Sigmoid colon (tissue), 7 donors: ENCODE data around the gene BCKDK. TPM values are rescaled to one million over a fixed set of nuclear protein-coding genes. Genes with fewer than 3 reads are reported as not detected.
A peak's percentile ranks its signal among the peaks of the same experiment; 100 is the strongest.

ENCODE experiments used
- DNase-seq: peaks from one replicate; pipeline ENCODE4 v3.0.0-alpha.2; 2019
- H3K27ac ChIP-seq, 4 donors: fragments of 200-600 bp; sonication (generic); one replicate each; pipeline ENCODE4 v1.5.1; 2016 to 2019; ENCODE audit warnings: mild to moderate bottlenecking in 1 of 4
- H3K27me3 ChIP-seq, 3 donors: fragments of 200-600 bp; sonication (generic); one replicate each; pipeline ENCODE4 v1.5.1; 2019; ENCODE audit warnings: mild to moderate bottlenecking in 1 of 3
- H3K36me3 ChIP-seq, 4 donors: fragments of 200-600 bp; sonication (generic); one replicate each; pipeline ENCODE4 v1.5.1; 2016 to 2019
- H3K4me1 ChIP-seq, 4 donors: fragments of 200-600 bp; sonication (generic); one replicate each; pipeline ENCODE4 v1.5.1; 2017 to 2019
- H3K4me3 ChIP-seq, 4 donors: fragments of 200-600 bp; sonication (generic); one replicate each; pipeline ENCODE4 v1.5.1; 2017 to 2019; ENCODE audit warnings: mild to moderate bottlenecking in 2 of 4, moderate library complexity in 1 of 4
- H3K9me3 ChIP-seq, 4 donors: fragments of 200-600 bp in 3 of 4; sonication (generic) in 3 of 4; one replicate each; pipeline versions ENCODE4 v1.5.1 to v1.6.1; 2013 to 2019
- EP300 ChIP-seq, 4 donors: sonication (generic); formaldehyde crosslinking; IDR thresholded peaks; one replicate each; pipeline ENCODE4 v1.6.1; 2017; ENCODE audit warnings: antibody characterized with exemption in 4 of 4
- POLR2A ChIP-seq, 2 donors: fragments of 450-650 bp; IDR thresholded peaks; one replicate each; pipeline ENCODE4 v1.6.1; 2016; ENCODE audit warnings: antibody characterized with exemption in 2 of 2, mild to moderate bottlenecking in 2 of 2, moderate library complexity in 2 of 2
- POLR2AphosphoS5 ChIP-seq, 4 donors: sonication (generic); formaldehyde crosslinking; IDR thresholded peaks; one replicate each; pipeline ENCODE4 v1.6.1; 2017; ENCODE audit warnings: antibody characterized with exemption in 4 of 4
- WGBS, 2 donors: extraction: QIAGEN DNeasy Blood & Tissue Kit; methylation state at CpG; one replicate each; pipeline ENCODE4 v1.1.7; 2013; 5-methylcytosine and 5-hydroxymethylcytosine counted together
- intact Hi-C: fragments of 100-400 bp; cut with DNase I; formaldehyde crosslinking; loops from one replicate; pipeline ENCODE4 v1.15.1; 2023
- polyA plus RNA-seq, 3 donors: library from polyadenylated mRNA; stranded (reverse); fragments of 200-250 nt; gene quantifications; one replicate each; pipeline ENCODE4 v1.2.3, GENCODE V29; 2013
- total RNA-seq, 4 donors: library from RNA; depleted of rRNA; stranded (reverse); fragments of >200 nt; gene quantifications; one replicate each; pipeline ENCODE4 v1.1.0, GENCODE V29; 2016
- TF ChIP-seq, protein P1 (sequence below), 4 experiments: fragments of 450-650 bp in 3 of 4; fragments of 200-600 bp in 1 of 4; IDR thresholded peaks; one replicate each; pipeline ENCODE4 v1.5.1; 2016 to 2019; ENCODE audit warnings: antibody characterized with exemption in 4 of 4, mild to moderate bottlenecking in 3 of 4, moderate library complexity in 2 of 4
- donor health status: healthy with polysubstance abuse.
- donor health status: Bipolar disorder and iron deficiency.
- donor health status: healthy.

BCKDK gene
- total and polyA plus RNA-seq, 7 donors = 21.6 to 42.7 (median 33.2) TPM

GRCh38 chr16:31130336-31130891, 22.2 kb downstream of the BCKDK start:
- H3K4me3 ChIP-seq = no peak overlapping the region
- peaks cover 47 to 68% (median 51%) of the 10 kb centered on the region in 4 donors for H3K36me3 ChIP-seq
- TF ChIP-seq EP300 (IDR thresholded peaks at IDR 0.05) = no peak
- no peak for TF ChIP-seq POLR2AphosphoS5 (IDR thresholded peaks at IDR 0.05)
- TF ChIP-seq, protein P1, sequence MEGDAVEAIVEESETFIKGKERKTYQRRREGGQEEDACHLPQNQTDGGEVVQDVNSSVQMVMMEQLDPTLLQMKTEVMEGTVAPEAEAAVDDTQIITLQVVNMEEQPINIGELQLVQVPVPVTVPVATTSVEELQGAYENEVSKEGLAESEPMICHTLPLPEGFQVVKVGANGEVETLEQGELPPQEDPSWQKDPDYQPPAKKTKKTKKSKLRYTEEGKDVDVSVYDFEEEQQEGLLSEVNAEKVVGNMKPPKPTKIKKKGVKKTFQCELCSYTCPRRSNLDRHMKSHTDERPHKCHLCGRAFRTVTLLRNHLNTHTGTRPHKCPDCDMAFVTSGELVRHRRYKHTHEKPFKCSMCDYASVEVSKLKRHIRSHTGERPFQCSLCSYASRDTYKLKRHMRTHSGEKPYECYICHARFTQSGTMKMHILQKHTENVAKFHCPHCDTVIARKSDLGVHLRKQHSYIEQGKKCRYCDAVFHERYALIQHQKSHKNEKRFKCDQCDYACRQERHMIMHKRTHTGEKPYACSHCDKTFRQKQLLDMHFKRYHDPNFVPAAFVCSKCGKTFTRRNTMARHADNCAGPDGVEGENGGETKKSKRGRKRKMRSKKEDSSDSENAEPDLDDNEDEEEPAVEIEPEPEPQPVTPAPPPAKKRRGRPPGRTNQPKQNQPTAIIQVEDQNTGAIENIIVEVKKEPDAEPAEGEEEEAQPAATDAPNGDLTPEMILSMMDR (IDR thresholded peaks at IDR 0.05) = no peak
- TF ChIP-seq POLR2A (IDR thresholded peaks at IDR 0.05) = no peak
- DNase-seq = no peak
- H3K27me3 ChIP-seq = peaks cover 0 to 12% (median 5%) of the 10 kb centered on the region in 3 donors
- H3K4me1 ChIP-seq = peaks cover 0 to 22% (median 8%) of the 10 kb centered on the region in 4 donors
- no peaks in the 10 kb centered on the region for H3K9me3 ChIP-seq
- 16 to 69% methylated on average over 10 of the region's 10 CpGs for WGBS, 2 donors
- intact Hi-C loops = no loop called here
- peak overlapping the region; percentile 48 to 67 (median 60) for H3K27ac ChIP-seq

DNA sequence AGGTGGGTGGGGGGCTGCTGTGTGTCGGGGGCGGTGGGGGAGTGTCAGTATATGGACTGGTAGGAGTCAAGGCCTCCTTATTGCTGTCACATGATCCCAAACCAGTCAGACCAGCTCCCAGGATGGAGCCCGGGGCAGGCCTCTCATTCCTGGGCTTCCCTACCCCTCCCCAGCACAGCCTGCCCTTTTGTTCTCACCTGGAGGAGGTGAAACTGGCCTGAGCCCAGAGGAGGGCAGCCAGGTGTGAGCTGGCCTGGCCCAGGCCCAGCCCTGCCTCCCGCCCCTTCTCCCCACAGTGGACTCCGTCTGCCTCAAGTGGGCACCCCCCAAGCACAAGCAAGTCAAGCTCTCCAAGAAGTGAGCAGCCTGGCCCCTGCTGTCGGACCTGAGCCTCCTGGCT, 22.7 kb downstream of the BCKDK start:
- no peak overlapping the region for H3K4me3 ChIP-seq
- peak overlapping the region in 2 of 4 donors; percentile 18 to 67 for H3K27ac ChIP-seq
- H3K27me3 ChIP-seq = peaks cover 0 to 17% (median 5%) of the 10 kb centered on the region in 3 donors
- H3K4me1 ChIP-seq = peaks cover 0 to 22% (median 8%) of the 10 kb centered on the region in 4 donors
- H3K36me3 ChIP-seq = peaks cover 47 to 65% (median 51%) of the 10 kb centered on the region in 4 donors
- H3K9me3 ChIP-seq = no peaks in the 10 kb centered on the region
- DNase-seq = no peak
- TF ChIP-seq POLR2A (IDR thresholded peaks at IDR 0.05) (no peak), EP300 (IDR thresholded peaks at IDR 0.05) (no peak), POLR2AphosphoS5 (IDR thresholded peaks at IDR 0.05) (no peak)
- TF ChIP-seq, protein P1 (IDR thresholded peaks at IDR 0.05) = no peak
- WGBS, 2 donors = 17 to 70% methylated on average over 6 of the region's 6 CpGs
- intact Hi-C loops = no loop called here

- peaks cover 4 to 22% (median 5%) of the 10 kb centered on the region in 3 donors for H3K27me3 ChIP-seq
- DNase-seq = no peak
- H3K9me3 ChIP-seq = no peaks in the 10 kb centered on the region
- WGBS, 2 donors = 40 to 76% methylated on average over 11 of the region's 11 CpGs
- TF ChIP-seq POLR2AphosphoS5 (IDR thresholded peaks at IDR 0.05) = no peak
- TF ChIP-seq POLR2A (IDR thresholded peaks at IDR 0.05) = no peak
- TF ChIP-seq, protein P1 (IDR thresholded peaks at IDR 0.05) = no peak
- TF ChIP-seq EP300 (IDR thresholded peaks at IDR 0.05) = no peak
- intact Hi-C loops = no loop called here
- no peak overlapping the region for H3K27ac ChIP-seq
- H3K4me3 ChIP-seq = no peak overlapping the region
- H3K4me1 ChIP-seq = peaks cover 0 to 22% (median 8%) of the 10 kb centered on the region in 4 donors
- H3K36me3 ChIP-seq = peaks cover 47 to 60% (median 51%) of the 10 kb centered on the region in 4 donors
Observed at GRCh38 chr16:31131416-31131815, 23.2 kb downstream of the BCKDK start.

- 24 to 70% methylated on average over 5 of the region's 5 CpGs for WGBS, 2 donors
Observed at GRCh38 chr16:31131841-31132271, 23.7 kb downstream of the BCKDK start.

More at GRCh38 chr16:31131841-31132271, 23.7 kb downstream of the BCKDK start:
- DNase-seq = no peak
- intact Hi-C loops = no loop called here
- peaks cover 5 to 22% (median 6%) of the 10 kb centered on the region in 3 donors for H3K27me3 ChIP-seq
- H3K27ac ChIP-seq = no peak overlapping the region
- H3K4me1 ChIP-seq = peaks cover 0 to 22% (median 8%) of the 10 kb centered on the region in 4 donors
- no peak for TF ChIP-seq POLR2AphosphoS5 (IDR thresholded peaks at IDR 0.05)
- no peak for TF ChIP-seq EP300 (IDR thresholded peaks at IDR 0.05)
- TF ChIP-seq POLR2A (IDR thresholded peaks at IDR 0.05) = no peak
- TF ChIP-seq, protein P1 (IDR thresholded peaks at IDR 0.05) = no peak
- no peaks in the 10 kb centered on the region for H3K9me3 ChIP-seq
- H3K36me3 ChIP-seq = peaks cover 46 to 57% (median 50%) of the 10 kb centered on the region in 4 donors
- H3K4me3 ChIP-seq = no peak overlapping the region
